SK-N-SH treated with all-trans-retinoic acid at 6 μM for 48 hours (cell line): ENCODE data around the gene SUGP1.

Source experiments
- ATAC-seq: fragments of 200-7000 bp; cut with Tn5 transposase; 3 replicates; pipeline ENCODE4 v1.9.1; 2020; ENCODE audit warnings: mild to moderate bottlenecking, moderate library complexity
- ARNTL ChIP-seq: fragments of 450-650 bp; formaldehyde crosslinking; IDR thresholded peaks from 2 replicates; pipeline ENCODE4 v1.5.0; 2020; ENCODE audit warnings: low read depth, mild to moderate bottlenecking, moderate library complexity, borderline replicate concordance
- BACH2 ChIP-seq: fragments of 250-450 bp; sonication (Bioruptor Pico); IDR thresholded peaks from 2 replicates; pipeline ENCODE4 v1.9.0; 2021; ENCODE audit warnings: mild to moderate bottlenecking, borderline replicate concordance
- CSDC2 ChIP-seq: fragments of 250-450 bp; sonication (Bioruptor Pico); IDR thresholded peaks from 2 replicates; pipeline ENCODE4 v1.5.0; 2020; ENCODE audit warnings: mild to moderate bottlenecking, moderate library complexity
- ESRRG ChIP-seq: fragments of 250-450 bp; sonication (Bioruptor Pico); IDR thresholded peaks from 2 replicates; pipeline ENCODE4 v1.6.1; 2021; ENCODE audit warnings: mild to moderate bottlenecking
- ISL1 ChIP-seq: fragments of 250-450 bp; sonication (Bioruptor Pico); IDR thresholded peaks from 2 replicates; pipeline ENCODE4 v2.1.2; 2022; ENCODE audit warnings: mild to moderate bottlenecking, moderate library complexity
- OSR1 ChIP-seq: fragments of 250-450 bp; sonication (Bioruptor Pico); IDR thresholded peaks from 2 replicates; pipeline ENCODE4 v1.8.0; 2022; ENCODE audit warnings: moderate library complexity, mild to moderate bottlenecking, inconsistent platforms
- PPARA ChIP-seq: fragments of 250-450 bp; sonication (Bioruptor Pico); IDR thresholded peaks from 2 replicates; pipeline ENCODE4 v1.5.0; 2020; ENCODE audit warnings: mild to moderate bottlenecking, borderline replicate concordance
- SNAI2 ChIP-seq: fragments of 250-450 bp; sonication (Bioruptor Pico); IDR thresholded peaks from 2 replicates; pipeline ENCODE4 v1.5.0; 2020; ENCODE audit warnings: mild to moderate bottlenecking, moderate library complexity
- TCF4 ChIP-seq: fragments of 250-450 bp; sonication (Bioruptor Pico); IDR thresholded peaks from 2 replicates; pipeline ENCODE4 v1.8.0; 2021; ENCODE audit warnings: mild to moderate bottlenecking, moderate library complexity, borderline replicate concordance
- TOX ChIP-seq: fragments of 250-450 bp; sonication (Bioruptor Pico); IDR thresholded peaks from 2 replicates; pipeline ENCODE4 v1.8.0; 2021; ENCODE audit warnings: mild to moderate bottlenecking, moderate library complexity, borderline replicate concordance
- ZFP3 ChIP-seq: fragments of 250-450 bp; sonication (Bioruptor Pico); IDR thresholded peaks from 2 replicates; pipeline ENCODE4 v1.5.0; 2020; ENCODE audit warnings: mild to moderate bottlenecking, moderate library complexity
- ZFP30 ChIP-seq: fragments of 450-650 bp; formaldehyde crosslinking; IDR thresholded peaks from 2 replicates; pipeline ENCODE4 v1.5.0; 2022; ENCODE audit warnings: mild to moderate bottlenecking, moderate library complexity
- ZNF565 ChIP-seq: fragments of 450-650 bp; formaldehyde crosslinking; conservative IDR thresholded peaks from 2 replicates; pipeline ENCODE4 v1.5.0; 2020; ENCODE audit warnings: low read depth, mild to moderate bottlenecking, moderate library complexity
- ZNF70 ChIP-seq: fragments of 450-650 bp; formaldehyde crosslinking; IDR thresholded peaks from 2 replicates; pipeline ENCODE4 v1.5.0; 2020; ENCODE audit warnings: mild to moderate bottlenecking, moderate library complexity
- ZNF8 ChIP-seq: fragments of 450-650 bp; formaldehyde crosslinking; IDR thresholded peaks from 2 replicates; pipeline ENCODE4 v1.5.0; 2020; ENCODE audit warnings: mild to moderate bottlenecking, moderate library complexity
- TF ChIP-seq, protein P1 (sequence below): fragments of 250-450 bp; sonication (Bioruptor Pico); IDR thresholded peaks from 2 replicates; pipeline ENCODE4 v1.8.0; 2021; ENCODE audit warnings: low read depth, mild to moderate bottlenecking, moderate library complexity, borderline replicate concordance
- TF ChIP-seq, protein P2 (sequence below): fragments of 250-450 bp; sonication (Bioruptor Pico); IDR thresholded peaks from 2 replicates; pipeline ENCODE4 v1.8.0; 2020; ENCODE audit warnings: mild to moderate bottlenecking, moderate library complexity, borderline replicate concordance
- TF ChIP-seq, protein P3 (sequence below): fragments of 250-450 bp; sonication (Bioruptor Pico); IDR thresholded peaks from 2 replicates; pipeline ENCODE4 v1.5.0; 2020; ENCODE audit warnings: mild to moderate bottlenecking, moderate library complexity
- TF ChIP-seq, protein P4 (sequence below): fragments of 250-450 bp; sonication (Bioruptor Pico); IDR thresholded peaks from 2 replicates; pipeline ENCODE4 v1.5.1; 2020; ENCODE audit warnings: low read depth, mild to moderate bottlenecking, moderate library complexity
- TF ChIP-seq, protein P5 (sequence below): fragments of 250-450 bp; sonication (Bioruptor Pico); IDR thresholded peaks from 2 replicates; pipeline ENCODE4 v1.5.1; 2021; ENCODE audit warnings: mild to moderate bottlenecking, moderate library complexity

Gene SUGP1

DNA sequence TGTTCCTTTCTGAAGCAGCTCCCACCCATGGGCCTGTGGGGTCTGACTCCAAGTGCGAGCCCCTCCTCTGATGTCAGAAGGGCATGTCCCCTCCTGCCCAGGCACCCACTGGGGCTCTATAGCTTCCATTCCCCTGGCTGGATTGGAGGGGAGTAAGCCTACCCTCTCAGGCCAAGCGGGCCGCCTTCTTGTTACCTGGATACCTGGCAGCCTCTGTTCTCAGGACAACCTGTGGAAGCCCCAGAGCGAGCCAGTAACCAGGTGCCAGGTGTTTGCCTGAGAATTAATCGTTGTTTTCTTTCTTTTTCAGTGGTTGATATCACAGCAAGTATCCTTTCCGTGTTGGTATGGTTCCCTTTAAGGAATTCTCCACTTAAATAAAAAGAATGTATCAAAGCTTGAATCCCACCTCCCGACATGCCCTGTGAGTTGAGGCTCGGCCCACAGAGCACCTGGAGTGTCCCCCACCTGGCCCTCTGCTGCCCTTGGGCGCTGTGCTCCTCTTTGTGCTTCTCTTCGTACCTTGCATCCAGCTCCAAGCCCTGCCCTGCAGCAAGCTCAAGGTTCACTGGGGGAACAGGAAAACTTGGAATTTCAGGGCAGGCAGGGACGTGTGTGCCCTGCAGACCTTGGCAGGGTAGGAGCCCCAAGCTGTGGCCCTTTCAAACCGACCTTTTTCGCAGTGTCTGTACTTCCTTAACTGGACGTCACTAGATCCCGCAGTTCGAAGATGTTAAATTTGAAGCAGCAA is 15.3 kb upstream of the SUGP1 start:
- TF ChIP-seq TCF4 (no peak), ESRRG (CRISPR knock-in tag) (no peak), ZFP30 (CRISPR knock-in tag) (no peak), CSDC2 (CRISPR knock-in tag) (no peak), PPARA (no peak), ZFP3 (CRISPR knock-in tag) (no peak), SNAI2 (no peak), OSR1 (CRISPR knock-in tag) (no peak), BACH2 (CRISPR knock-in tag) (no peak), ISL1 (CRISPR knock-in tag) (no peak), ZNF70 (CRISPR knock-in tag) (no peak), ZNF565 (CRISPR knock-in tag) (no peak)
- TF ChIP-seq, protein P1, sequence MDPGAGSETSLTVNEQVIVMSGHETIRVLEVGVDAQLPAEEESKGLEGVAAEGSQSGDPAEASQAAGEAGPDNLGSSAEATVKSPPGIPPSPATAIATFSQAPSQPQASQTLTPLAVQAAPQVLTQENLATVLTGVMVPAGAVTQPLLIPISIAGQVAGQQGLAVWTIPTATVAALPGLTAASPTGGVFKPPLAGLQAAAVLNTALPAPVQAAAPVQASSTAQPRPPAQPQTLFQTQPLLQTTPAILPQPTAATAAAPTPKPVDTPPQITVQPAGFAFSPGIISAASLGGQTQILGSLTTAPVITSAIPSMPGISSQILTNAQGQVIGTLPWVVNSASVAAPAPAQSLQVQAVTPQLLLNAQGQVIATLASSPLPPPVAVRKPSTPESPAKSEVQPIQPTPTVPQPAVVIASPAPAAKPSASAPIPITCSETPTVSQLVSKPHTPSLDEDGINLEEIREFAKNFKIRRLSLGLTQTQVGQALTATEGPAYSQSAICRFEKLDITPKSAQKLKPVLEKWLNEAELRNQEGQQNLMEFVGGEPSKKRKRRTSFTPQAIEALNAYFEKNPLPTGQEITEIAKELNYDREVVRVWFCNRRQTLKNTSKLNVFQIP (CRISPR knock-in tag): no peak
- TF ChIP-seq, protein P2, sequence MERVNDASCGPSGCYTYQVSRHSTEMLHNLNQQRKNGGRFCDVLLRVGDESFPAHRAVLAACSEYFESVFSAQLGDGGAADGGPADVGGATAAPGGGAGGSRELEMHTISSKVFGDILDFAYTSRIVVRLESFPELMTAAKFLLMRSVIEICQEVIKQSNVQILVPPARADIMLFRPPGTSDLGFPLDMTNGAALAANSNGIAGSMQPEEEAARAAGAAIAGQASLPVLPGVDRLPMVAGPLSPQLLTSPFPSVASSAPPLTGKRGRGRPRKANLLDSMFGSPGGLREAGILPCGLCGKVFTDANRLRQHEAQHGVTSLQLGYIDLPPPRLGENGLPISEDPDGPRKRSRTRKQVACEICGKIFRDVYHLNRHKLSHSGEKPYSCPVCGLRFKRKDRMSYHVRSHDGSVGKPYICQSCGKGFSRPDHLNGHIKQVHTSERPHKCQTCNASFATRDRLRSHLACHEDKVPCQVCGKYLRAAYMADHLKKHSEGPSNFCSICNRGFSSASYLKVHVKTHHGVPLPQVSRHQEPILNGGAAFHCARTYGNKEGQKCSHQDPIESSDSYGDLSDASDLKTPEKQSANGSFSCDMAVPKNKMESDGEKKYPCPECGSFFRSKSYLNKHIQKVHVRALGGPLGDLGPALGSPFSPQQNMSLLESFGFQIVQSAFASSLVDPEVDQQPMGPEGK: no peak
- TF ChIP-seq, protein P3, sequence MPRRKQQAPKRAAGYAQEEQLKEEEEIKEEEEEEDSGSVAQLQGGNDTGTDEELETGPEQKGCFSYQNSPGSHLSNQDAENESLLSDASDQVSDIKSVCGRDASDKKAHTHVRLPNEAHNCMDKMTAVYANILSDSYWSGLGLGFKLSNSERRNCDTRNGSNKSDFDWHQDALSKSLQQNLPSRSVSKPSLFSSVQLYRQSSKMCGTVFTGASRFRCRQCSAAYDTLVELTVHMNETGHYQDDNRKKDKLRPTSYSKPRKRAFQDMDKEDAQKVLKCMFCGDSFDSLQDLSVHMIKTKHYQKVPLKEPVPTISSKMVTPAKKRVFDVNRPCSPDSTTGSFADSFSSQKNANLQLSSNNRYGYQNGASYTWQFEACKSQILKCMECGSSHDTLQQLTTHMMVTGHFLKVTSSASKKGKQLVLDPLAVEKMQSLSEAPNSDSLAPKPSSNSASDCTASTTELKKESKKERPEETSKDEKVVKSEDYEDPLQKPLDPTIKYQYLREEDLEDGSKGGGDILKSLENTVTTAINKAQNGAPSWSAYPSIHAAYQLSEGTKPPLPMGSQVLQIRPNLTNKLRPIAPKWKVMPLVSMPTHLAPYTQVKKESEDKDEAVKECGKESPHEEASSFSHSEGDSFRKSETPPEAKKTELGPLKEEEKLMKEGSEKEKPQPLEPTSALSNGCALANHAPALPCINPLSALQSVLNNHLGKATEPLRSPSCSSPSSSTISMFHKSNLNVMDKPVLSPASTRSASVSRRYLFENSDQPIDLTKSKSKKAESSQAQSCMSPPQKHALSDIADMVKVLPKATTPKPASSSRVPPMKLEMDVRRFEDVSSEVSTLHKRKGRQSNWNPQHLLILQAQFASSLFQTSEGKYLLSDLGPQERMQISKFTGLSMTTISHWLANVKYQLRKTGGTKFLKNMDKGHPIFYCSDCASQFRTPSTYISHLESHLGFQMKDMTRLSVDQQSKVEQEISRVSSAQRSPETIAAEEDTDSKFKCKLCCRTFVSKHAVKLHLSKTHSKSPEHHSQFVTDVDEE (CRISPR knock-in tag): no peak
- TF ChIP-seq, protein P4, sequence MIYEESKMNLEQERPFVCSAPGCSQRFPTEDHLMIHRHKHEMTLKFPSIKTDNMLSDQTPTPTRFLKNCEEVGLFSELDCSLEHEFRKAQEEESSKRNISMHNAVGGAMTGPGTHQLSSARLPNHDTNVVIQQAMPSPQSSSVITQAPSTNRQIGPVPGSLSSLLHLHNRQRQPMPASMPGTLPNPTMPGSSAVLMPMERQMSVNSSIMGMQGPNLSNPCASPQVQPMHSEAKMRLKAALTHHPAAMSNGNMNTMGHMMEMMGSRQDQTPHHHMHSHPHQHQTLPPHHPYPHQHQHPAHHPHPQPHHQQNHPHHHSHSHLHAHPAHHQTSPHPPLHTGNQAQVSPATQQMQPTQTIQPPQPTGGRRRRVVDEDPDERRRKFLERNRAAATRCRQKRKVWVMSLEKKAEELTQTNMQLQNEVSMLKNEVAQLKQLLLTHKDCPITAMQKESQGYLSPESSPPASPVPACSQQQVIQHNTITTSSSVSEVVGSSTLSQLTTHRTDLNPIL (CRISPR knock-in tag): no peak
- TF ChIP-seq, protein P5, sequence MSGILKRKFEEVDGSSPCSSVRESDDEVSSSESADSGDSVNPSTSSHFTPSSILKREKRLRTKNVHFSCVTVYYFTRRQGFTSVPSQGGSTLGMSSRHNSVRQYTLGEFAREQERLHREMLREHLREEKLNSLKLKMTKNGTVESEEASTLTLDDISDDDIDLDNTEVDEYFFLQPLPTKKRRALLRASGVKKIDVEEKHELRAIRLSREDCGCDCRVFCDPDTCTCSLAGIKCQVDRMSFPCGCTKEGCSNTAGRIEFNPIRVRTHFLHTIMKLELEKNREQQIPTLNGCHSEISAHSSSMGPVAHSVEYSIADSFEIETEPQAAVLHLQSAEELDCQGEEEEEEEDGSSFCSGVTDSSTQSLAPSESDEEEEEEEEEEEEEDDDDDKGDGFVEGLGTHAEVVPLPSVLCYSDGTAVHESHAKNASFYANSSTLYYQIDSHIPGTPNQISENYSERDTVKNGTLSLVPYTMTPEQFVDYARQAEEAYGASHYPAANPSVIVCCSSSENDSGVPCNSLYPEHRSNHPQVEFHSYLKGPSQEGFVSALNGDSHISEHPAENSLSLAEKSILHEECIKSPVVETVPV (CRISPR knock-in tag): no peak
- no peak for ATAC-seq

DNA sequence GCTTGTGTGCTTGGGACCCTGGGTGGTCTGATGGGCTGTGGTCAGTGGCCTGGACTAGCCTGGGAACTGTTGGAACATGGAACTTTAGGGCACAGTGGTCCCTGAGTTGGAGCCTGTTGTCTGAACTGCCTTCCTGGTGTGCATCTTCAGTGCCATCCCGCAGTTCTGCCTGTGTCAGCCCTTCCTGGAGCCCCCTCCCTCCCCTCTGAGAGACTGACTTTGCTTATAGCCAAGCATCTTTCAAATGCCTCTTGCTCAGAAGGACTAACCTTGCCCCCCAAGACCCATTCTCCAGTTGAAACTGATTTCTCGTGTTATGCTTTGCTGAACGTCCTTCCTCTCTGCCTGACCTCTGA is 14.7 kb upstream of the SUGP1 start:
- TF ChIP-seq TOX (CRISPR knock-in tag) (no peak), ARNTL (CRISPR knock-in tag) (no peak), ESRRG (CRISPR knock-in tag) (no peak), SNAI2 (no peak), ZNF8 (CRISPR knock-in tag) (no peak), ZFP3 (CRISPR knock-in tag) (no peak)
- TF ChIP-seq, protein P5 (CRISPR knock-in tag): no peak
- no peak for ATAC-seq
